Stomach (tissue), 9 donors: ENCODE data around the gene TPCN2. TPM values are rescaled to one million over a fixed set of nuclear protein-coding genes. Genes with fewer than 3 reads are reported as not detected.
"Not testable (repeated sequence)": the region's sequence is repeated elsewhere in the genome, so short reads cannot be mapped to it uniquely, and the experiment has no call there.

Experiments
- DNase-seq, 2 donors: peaks; one replicate each; pipeline versions ENCODE4 v3.0.0 to v3.0.0-alpha.2; 2013 to 2019
- H3K27ac ChIP-seq, 5 donors: fragments of 200-600 bp in 4 of 5; sonication (generic) in 4 of 5; one replicate each; pipeline ENCODE4 v1.5.1; 2013 to 2019; ENCODE audit warnings: mild to moderate bottlenecking in 1 of 5, moderate library complexity in 1 of 5
- H3K27me3 ChIP-seq, 3 donors: fragments of 200-600 bp; sonication (generic); one replicate each; pipeline ENCODE4 v1.5.1; 2017 to 2019; ENCODE audit warnings: mixed run types in 1 of 3
- H3K36me3 ChIP-seq, 4 donors: fragments of 200-600 bp; sonication (generic); 1 replicate in 3 of 4; 2 replicates in 1 of 4; pipeline ENCODE4 v1.5.1; 2016 to 2019
- H3K4me1 ChIP-seq, 4 donors: fragments of 200-600 bp; sonication (generic); one replicate each; pipeline ENCODE4 v1.5.1; 2016 to 2019
- H3K4me3 ChIP-seq, 4 donors: fragments of 200-600 bp; sonication (generic) in 3 of 4; one replicate each; pipeline ENCODE4 v1.5.1; 2016 to 2019; ENCODE audit warnings: mild to moderate bottlenecking in 1 of 4
- H3K9me3 ChIP-seq, 4 donors: fragments of 200-600 bp; sonication (generic); one replicate each; pipeline ENCODE4 v1.5.1; 2016 to 2019
- CTCF ChIP-seq, 7 experiments: fragments of 450-650 bp in 4 of 7; fragments of 200-600 bp in 3 of 7; sonication (generic) in 3 of 7; IDR thresholded peaks; one replicate each; pipeline ENCODE4 v1.5.1; 2016 to 2019; ENCODE audit warnings: antibody characterized with exemption in 7 of 7, control low read depth in 2 of 7, mild to moderate bottlenecking in 1 of 7
- EP300 ChIP-seq: sonication (generic); formaldehyde crosslinking; IDR thresholded peaks from one replicate; pipeline ENCODE4 v1.6.1; 2017; ENCODE audit warnings: antibody characterized with exemption
- POLR2A ChIP-seq, 4 donors: fragments of 450-650 bp; IDR thresholded peaks; one replicate each; pipeline ENCODE4 v1.6.1; 2016; ENCODE audit warnings: antibody characterized with exemption in 4 of 4, control low read depth in 2 of 4, mild to moderate bottlenecking in 1 of 4, moderate library complexity in 1 of 4
- POLR2AphosphoS5 ChIP-seq, 3 donors: sonication (generic); formaldehyde crosslinking; IDR thresholded peaks; one replicate each; pipeline ENCODE4 v1.6.1; 2016; ENCODE audit warnings: antibody characterized with exemption in 3 of 3
- WGBS, 5 donors: extraction: QIAGEN DNeasy Blood & Tissue Kit in 3 of 5; methylation state at CpG; one replicate each; pipeline versions ENCODE4 v1.1.5 to v1.1.7; 2013 to 2018; 5-methylcytosine and 5-hydroxymethylcytosine counted together
- intact Hi-C: fragments of 100-400 bp; cut with DNase I; formaldehyde crosslinking; loops from one replicate; pipeline ENCODE4 v1.15.1; 2023; ENCODE audit warnings: low total_unique reads
- polyA plus RNA-seq, 3 donors: library from polyadenylated mRNA; stranded (reverse); fragments of 200-250 nt; gene quantifications; one replicate each; pipeline ENCODE4 v1.2.3, GENCODE V29; 2013
- total RNA-seq, 5 donors: library from RNA; depleted of rRNA; stranded (reverse); fragments of >200 nt; gene quantifications; one replicate each; pipeline versions ENCODE4 v1.1.0 to v1.2.3, GENCODE V29; 2014 to 2016
- donor health status: healthy with polysubstance abuse.
- donor health status: Bipolar disorder and iron deficiency.
- donor health status: healthy.

The TPCN2 gene
- total and polyA plus RNA-seq, 8 donors, result 6.4 to 66.1 (median 27.2) TPM

DNA sequence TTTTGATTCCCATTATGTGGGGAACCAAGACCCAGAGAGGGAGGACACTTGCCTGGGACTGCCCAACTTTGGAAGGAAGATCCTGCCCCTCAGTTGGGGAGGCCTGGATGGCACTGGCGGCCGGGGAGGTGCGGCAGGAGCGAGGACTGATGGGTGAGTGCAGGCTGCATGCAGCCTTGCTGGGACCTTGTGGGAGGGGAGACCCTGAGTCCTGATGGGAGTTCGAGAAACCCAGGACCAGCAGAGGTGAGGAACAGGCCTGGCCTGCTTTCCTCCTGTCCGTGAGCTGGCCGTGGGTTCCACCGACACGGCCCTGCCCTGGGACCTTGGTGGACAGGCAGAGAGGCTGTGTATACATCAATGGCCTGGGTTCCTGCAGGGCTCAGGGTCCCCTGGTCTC is 87.7 kb downstream of the TPCN2 start:
- Histone ChIP-seq H3K4me3 (no peak overlapping the region), H3K27me3 (no peaks in the 10 kb centered on the region), H3K27ac (peak overlapping the region in 3 of 5 donors; percentile 56 to 78 (median 68)), H3K9me3 (peaks cover 0 to 4% (median 0%) of the 10 kb centered on the region in 4 donors), H3K4me1 (peaks cover 0 to 21% (median 10%) of the 10 kb centered on the region in 4 donors), H3K36me3 (peaks cover 0 to 11% (median 0%) of the 10 kb centered on the region in 4 donors)
- no peak for DNase-seq
- intact Hi-C loops, result no loop called here
- 92 to 100% (median 97%) methylated on average over 6 to 9 of the region's 9 CpGs for WGBS, 5 donors
- TF ChIP-seq POLR2AphosphoS5 (IDR thresholded peaks at IDR 0.05) (no peak), POLR2A (IDR thresholded peaks at IDR 0.05) (no peak), EP300 (no peak), CTCF (IDR thresholded peaks at IDR 0.05) (no peak)

DNA sequence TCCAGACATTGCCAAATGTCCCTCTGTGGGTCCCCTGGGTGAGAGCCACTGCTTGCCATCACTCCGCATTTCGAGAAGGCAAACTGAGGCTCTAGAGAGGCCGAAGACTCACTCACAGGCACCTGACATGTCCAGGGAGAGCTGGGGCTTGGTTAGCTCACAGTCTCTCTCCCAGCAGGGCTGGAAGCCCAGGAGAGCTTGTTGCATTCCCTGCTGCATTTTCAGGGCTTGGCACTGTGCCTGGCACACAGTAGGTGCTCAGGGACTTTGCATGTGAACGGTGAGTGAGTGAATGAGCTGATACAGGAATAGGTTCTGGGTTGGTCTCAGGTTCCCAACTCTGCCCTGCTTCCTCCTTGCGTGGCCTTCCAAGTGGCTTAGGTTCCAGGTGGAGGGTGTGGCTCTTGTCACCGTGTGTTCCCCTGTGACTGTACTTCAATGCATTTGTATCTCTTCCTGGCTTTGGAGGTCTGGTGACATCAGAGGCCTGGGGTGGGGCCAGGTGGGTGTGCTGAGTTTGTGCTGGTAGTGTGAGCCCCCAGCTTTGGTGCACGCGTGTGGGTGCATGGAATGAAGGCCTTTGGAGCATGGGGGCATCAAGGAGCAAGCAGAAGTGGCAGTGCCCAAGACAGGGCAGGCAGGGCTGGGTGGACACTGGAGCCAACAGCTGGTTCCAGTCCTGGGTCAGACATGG is 88.6 kb downstream of the TPCN2 start:
- TF ChIP-seq POLR2AphosphoS5 (IDR thresholded peaks at IDR 0.05), result peak in 1 of 3 donors; percentile 34
- TF ChIP-seq POLR2A (IDR thresholded peaks at IDR 0.05), result no peak
- intact Hi-C loops, result no loop called here
- 74 to 86% (median 77%) methylated on average over 7 to 8 of the region's 8 CpGs for WGBS, 5 donors
- Histone ChIP-seq H3K27me3 (no peaks in the 10 kb centered on the region), H3K4me3 (no peak overlapping the region), H3K36me3 (peaks cover 0 to 16% (median 0%) of the 10 kb centered on the region in 4 donors), H3K27ac (peak overlapping the region; percentile 26 to 78 (median 56)), H3K9me3 (peaks cover 0 to 4% (median 0%) of the 10 kb centered on the region in 4 donors), H3K4me1 (peaks cover 0 to 13% (median 3%) of the 10 kb centered on the region in 4 donors)
- DNase-seq, result peak; percentile 58 to 59

- WGBS, 5 donors, result 43 to 55% (median 43%) methylated on average over 3 of the region's 3 CpGs
- no peak overlapping the region for H3K4me3 ChIP-seq
- H3K4me1 ChIP-seq, result peaks cover 0 to 13% (median 3%) of the 10 kb centered on the region in 4 donors
- peak overlapping the region in 4 of 5 donors; percentile 11 to 78 (median 64) for H3K27ac ChIP-seq
- peak in 1 of 2 donors; percentile 51 for DNase-seq
- peaks cover 0 to under 1% (median 0%) of the 10 kb centered on the region in 4 donors for H3K9me3 ChIP-seq
- intact Hi-C loops, result no loop called here
- H3K36me3 ChIP-seq, result peaks cover 0 to 16% (median 0%) of the 10 kb centered on the region in 4 donors
- no peaks in the 10 kb centered on the region for H3K27me3 ChIP-seq
- TF ChIP-seq POLR2A (IDR thresholded peaks at IDR 0.05), result no peak
- TF ChIP-seq CTCF (IDR thresholded peaks at IDR 0.05), result no peak
- no peak for TF ChIP-seq EP300
- TF ChIP-seq POLR2AphosphoS5 (IDR thresholded peaks at IDR 0.05), result peak in 1 of 3 donors; percentile 22
Observed at GRCh38 chr11:69138265-69138664, 89.5 kb downstream of the TPCN2 start.

GRCh38 chr11:69140161-69140560 is 91.4 kb downstream of the TPCN2 start:
- H3K4me3 ChIP-seq, H3K4me1 ChIP-seq, H3K27ac ChIP-seq, intact Hi-C loops, H3K9me3 ChIP-seq, H3K27me3 ChIP-seq: not testable (repeated sequence)
- peaks cover 0 to 21% (median 0%) of the 10 kb centered on the region in 4 donors for H3K36me3 ChIP-seq
- WGBS, 5 donors, result 94 to 99% (median 95%) methylated on average over 7 of the region's 7 CpGs
- DNase-seq, result peak in 1 of 2 donors; percentile 9

GRCh38 chr11:69140635-69141034 is 91.9 kb downstream of the TPCN2 start:
- Histone ChIP-seq H3K4me1 (peaks cover 0 to 6% (median 1%) of the 10 kb centered on the region in 4 donors), H3K4me3 (no peak overlapping the region), H3K9me3 (peaks cover 0 to 3% (median 1%) of the 10 kb centered on the region in 4 donors), H3K27ac (no peak overlapping the region), H3K27me3 (no peaks in the 10 kb centered on the region), H3K36me3 (peaks cover 0 to 25% (median 2%) of the 10 kb centered on the region in 4 donors)
- 79 to 95% (median 94%) methylated on average over 5 of the region's 5 CpGs for WGBS, 5 donors
- TF ChIP-seq POLR2AphosphoS5 (IDR thresholded peaks at IDR 0.05), result no peak
- no peak for TF ChIP-seq EP300
- TF ChIP-seq POLR2A (IDR thresholded peaks at IDR 0.05), result no peak
- intact Hi-C loops, result no loop called here
- DNase-seq, result peak in 1 of 2 donors; percentile 13
